Raji (cell line): Measurements from ENCODE around the gene KNL1.
A peak's percentile ranks its signal among the peaks of the same experiment; 100 is the strongest.

ENCODE experiments used
- POLR2A ChIP-seq: IDR thresholded peaks from 2 replicates; pipeline ENCODE4 v1.6.1; 2011; ENCODE audit warnings: low read depth, low read length, control low read depth; ENCODE audit not compliant: insufficient read depth

KNL1 gene, protein sequence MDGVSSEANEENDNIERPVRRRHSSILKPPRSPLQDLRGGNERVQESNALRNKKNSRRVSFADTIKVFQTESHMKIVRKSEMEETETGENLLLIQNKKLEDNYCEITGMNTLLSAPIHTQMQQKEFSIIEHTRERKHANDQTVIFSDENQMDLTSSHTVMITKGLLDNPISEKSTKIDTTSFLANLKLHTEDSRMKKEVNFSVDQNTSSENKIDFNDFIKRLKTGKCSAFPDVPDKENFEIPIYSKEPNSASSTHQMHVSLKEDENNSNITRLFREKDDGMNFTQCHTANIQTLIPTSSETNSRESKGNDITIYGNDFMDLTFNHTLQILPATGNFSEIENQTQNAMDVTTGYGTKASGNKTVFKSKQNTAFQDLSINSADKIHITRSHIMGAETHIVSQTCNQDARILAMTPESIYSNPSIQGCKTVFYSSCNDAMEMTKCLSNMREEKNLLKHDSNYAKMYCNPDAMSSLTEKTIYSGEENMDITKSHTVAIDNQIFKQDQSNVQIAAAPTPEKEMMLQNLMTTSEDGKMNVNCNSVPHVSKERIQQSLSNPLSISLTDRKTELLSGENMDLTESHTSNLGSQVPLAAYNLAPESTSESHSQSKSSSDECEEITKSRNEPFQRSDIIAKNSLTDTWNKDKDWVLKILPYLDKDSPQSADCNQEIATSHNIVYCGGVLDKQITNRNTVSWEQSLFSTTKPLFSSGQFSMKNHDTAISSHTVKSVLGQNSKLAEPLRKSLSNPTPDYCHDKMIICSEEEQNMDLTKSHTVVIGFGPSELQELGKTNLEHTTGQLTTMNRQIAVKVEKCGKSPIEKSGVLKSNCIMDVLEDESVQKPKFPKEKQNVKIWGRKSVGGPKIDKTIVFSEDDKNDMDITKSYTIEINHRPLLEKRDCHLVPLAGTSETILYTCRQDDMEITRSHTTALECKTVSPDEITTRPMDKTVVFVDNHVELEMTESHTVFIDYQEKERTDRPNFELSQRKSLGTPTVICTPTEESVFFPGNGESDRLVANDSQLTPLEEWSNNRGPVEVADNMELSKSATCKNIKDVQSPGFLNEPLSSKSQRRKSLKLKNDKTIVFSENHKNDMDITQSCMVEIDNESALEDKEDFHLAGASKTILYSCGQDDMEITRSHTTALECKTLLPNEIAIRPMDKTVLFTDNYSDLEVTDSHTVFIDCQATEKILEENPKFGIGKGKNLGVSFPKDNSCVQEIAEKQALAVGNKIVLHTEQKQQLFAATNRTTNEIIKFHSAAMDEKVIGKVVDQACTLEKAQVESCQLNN (N-terminal part only)

DNA sequence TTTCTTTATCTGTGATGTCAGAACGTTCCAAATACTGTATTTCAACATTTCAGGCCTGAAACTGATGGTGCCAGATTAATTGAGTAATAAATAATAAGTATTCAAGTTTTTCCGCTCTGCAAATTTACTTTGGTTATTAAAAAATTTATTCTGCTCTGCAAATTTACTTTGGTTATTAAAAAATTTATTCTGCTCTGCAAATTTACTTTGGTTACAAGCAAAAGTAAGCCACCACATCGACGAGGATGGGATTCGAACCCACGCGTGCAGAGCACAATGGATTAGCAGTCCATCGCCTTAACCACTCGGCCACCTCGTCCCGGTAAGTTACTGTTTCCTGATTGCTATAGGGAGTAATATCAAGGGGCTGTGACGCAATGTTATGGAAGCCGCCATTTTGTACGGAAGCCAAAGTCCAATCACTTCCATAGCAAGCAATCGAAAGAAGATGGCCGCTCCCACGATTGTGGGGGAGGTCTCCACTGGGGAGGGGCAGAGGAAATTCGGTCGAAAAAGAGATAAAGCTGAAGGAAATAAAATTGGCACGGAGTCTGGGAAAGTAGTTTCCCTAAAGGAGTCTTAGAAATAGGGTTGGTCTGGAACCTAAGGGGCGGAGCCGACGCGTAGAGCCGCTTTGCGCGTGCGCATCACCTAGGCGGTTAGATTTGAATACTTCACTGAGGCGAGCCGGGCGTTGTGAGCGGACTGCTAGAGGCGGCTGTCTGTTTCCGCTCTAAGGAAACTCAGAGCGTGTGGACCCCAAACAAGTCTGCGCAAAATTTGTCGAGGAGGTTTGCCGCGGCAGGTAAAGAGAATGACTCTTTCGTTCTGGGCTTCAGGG is at the start of gene KNL1:
Gene KNL1, plus strand, starts transcription at position 662 of the 841 bp plus-strand sequence. CDS start 8,683 bp downstream, outside the sequence.
- peak; percentile 81 for TF ChIP-seq POLR2A

DNA sequence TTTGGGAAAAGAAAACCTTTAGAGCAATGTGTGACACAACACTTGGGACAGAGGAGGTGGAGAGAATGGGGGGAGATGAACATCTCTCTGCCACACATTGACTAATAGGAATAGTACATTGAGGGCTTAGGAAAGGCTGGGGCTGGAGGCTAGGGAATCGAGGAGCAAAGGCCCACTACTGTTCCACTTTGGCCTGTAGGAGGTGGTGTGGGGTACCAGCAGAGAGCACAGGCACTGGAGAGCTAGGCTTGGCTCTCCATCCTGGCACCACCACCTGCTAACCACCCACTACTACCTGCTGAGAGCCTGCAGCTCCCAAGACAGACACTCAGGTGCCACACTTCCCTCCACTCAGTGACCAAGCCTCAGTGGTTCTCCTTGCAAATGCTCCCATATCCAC is 48.6 kb upstream of the KNL1 start:
- no peak for TF ChIP-seq POLR2A

DNA sequence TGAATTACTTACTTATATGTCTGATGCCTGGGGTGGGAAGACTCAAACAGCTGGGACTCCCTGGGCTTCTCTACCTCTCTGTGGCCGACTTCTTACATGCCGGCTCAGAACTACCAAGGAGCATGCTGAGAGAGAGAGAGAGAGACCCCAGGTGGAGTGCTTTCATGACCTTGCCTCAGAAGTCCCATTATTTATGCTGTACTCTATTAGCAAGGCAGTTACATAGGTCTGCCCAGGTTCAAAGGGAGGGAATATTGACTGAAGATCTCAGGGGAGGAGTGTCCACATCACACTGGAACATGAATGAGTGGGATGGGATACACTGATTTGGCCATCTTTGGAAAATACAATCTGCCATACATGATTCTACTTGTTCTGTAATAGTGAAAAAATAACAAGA is 45.4 kb upstream of the KNL1 start:
- no peak for TF ChIP-seq POLR2A

DNA sequence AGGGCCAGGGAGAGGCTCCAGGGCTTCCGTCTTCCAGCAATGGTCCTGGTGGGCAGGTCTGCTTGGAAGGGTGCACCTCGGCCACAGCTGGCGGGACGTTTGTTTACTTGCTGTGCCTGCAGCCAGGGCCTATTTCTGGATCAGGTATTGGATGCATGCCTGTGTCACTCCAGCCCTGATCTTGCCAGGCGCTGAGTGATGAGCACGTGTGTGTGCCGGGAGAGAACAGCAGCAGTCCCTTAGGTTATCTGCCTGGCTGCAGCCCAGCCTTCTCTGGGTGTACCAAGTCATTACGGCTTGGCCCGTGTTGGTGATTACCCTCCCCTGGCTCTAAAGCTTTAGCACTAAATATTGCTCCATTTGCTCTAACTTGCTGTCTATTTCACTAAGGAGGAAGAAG is 44.2 kb upstream of the KNL1 start:
- no peak for TF ChIP-seq POLR2A

DNA sequence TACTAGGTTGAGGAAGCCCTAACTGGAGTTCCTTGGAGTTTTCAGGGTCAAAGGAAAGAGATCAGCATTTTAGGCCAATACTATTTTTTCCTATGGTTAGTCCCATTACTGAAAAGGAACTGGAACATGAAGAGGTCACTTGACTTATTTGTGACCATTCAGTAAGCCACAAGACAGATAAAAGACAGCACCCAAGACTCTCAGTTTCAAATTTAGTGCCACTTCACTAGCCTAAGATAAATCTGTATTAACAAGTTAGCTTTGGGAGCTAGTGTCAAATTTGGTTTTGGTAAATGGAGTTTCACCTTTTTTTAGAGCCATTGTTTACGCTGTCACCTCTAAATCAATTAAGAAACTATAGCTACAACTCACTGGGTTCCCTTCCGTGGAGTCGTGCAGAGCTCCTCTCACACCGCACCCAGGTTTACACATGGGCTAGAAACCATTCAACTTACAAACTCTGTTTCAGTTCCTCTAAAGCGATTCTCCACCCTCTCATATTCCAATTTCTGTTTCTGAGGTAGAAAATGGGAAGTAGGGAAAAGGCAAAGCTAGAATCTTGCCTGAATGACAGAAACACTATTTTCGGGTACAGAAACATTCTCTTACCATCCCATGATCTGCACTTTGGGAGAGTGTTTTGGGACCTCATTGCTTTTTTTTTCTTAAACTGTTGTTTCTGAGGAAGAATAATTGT is 43.6 kb upstream of the KNL1 start:
- no peak for TF ChIP-seq POLR2A

DNA sequence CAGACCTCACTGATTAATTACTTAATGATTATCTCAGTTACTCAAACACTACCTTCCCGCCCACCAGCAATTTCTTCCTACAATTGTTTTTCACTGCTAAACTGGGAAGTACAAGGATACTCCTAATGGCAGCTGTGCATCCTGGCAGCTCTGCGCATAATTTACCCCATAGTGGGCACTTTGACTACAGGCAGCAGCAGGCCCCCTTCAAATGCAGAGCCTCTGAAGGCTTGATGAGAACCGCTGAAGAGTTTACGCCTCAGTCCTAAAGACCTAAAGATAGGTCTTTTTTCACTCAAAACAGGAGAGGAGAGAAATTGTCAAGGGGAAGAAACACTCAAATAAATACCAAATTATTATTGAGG is 39.9 kb upstream of the KNL1 start:
- no peak for TF ChIP-seq POLR2A

DNA sequence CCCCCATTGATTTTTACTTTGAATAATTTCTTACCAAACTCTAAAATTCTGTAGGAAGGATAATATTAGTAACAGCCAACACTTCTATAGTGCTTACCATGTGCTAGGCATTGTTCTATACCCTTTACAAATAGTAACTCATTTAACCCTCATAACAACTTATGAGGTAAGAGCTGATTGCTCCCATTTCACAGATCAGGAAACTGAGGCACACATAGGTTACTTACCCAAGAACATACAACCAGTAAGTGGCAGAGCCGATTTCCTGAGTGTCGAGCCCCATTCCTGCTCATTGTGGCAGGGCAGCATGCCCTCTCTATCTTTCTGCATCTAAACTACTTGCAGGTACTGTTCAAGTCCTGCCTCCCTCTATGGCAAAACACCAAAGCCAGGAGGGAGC is 38.2 kb upstream of the KNL1 start:
- no peak for TF ChIP-seq POLR2A

DNA sequence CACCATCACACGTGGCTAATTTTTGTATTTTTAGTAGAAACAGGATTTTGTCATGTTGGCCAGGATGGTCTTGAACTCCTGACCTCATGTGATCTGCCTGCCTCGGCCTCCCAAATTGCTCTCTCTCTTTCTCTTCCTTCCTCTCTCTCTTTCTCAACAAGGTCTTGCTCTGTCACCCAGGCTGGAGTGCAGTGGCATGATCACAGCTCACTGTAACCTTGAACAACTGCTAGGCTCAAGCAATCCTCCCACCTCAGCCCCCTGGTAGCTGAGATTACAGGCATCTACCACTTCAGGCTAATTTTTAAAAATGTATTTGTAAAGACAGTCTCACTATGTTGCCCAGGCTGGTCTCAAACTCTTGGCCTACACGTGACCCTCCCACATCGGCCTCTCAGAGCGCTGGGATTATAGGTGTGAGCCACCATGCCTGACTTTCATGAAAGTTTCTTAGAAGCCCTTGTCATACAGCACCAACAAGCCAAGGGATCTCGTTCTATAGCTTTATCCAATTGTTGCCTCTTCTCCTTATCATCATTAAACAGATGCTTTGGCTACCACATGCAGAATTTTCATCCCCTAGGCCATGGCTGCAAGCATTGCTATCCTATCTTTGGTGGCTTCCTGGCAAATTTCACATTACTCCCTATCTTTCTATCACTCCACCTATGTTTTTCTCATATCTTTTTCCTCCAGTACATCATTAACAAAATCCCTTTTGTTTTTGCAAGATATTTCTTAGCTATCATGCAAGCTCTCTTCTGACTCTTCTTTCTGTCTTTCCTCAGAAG is 34.9 kb upstream of the KNL1 start:
- TF ChIP-seq POLR2A, result no peak

DNA sequence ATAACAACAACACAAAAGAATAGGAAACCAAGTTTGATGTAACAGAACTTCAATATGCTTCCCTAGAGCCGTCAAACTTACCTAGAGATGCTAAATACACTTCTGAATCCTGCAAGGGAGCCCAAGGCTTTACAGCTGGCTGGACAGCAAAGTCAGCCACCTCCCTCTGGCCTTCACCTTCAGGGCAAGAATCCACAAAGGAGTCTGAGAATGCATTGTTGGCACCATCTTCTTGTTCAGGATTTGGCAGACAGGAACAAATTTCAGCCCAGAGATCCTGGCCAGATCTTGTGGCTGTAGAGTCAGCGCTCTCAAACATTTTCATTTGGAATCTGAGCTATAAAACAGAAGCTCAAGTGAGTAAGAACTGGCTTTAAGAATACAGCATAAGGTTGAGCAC is 31.4 kb upstream of the KNL1 start:
- no peak for TF ChIP-seq POLR2A

DNA sequence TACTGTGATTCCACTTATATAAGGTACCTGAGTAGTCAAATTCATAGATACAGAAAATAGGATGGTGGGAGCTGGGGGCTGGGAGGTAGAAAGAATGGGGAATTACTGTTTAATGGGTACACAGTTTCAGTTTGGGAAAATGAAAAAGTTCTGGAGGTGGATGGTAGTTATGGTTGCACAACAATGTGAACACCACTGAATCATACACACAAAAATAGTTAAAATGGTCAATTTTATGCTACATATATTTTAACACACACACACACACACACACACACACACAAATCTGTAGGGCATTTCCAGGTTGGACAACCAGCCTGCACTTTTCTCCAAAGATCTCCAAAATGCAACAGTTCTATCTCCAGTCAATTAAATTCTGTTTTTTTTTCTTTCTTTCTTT is 30.6 kb upstream of the KNL1 start:
- TF ChIP-seq POLR2A, result no peak

DNA sequence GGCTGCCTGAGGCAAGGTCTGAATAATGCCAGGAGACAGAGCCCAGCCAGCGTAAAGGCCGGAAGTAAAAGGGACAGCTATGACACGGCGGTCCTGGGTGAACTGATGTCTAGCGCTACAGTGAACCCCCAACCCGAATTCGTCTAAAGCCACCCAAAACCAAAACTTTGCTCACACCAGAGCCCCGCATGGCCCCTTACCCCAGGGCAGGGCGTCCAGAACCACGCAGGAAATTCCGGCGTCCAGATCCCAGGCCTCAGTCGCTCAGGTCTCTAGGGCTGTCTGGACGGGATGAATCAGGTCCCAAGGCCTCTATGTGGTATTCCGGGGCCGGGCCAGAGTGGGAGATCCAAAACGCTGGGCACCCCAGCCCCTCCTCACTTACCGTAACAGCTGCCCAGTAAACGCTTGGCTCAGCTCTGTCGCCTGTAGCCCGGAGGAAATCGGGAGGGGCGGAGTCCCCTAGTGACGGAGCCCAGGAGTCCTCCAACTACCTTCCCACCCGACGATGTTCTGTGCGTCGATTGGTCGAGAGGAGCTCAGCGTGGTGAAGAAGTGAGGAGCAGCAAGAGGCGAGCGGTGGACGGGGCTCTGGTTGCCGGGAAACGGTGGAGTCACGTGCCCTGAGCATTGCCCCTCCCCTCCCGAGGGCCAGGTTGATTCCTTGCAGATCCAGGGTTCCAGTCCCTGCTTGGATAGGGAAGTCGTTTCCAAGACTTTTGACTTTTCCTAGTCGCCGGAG is 29.3 kb upstream of the KNL1 start, which contains the start of gene CCDC32:
Gene CCDC32, minus strand, starts transcription at position 452 of the 742 bp plus-strand sequence. CDS start 2,027 bp downstream, outside the sequence.
- peak; percentile 87 for TF ChIP-seq POLR2A
